GM21515 (cell line): ENCODE measurements around the gene MCRIP1.

Source experiments
- ATAC-seq: cut with Tn5 transposase; IDR thresholded peaks from one replicate; pipeline ENCODE4 v1.9.1; 2021; ENCODE audit not compliant: unreplicated experiment

Gene MCRIP1

GRCh38 chr17:81833160-81833920 lies at the start of gene MCRIP1:
MCRIP1 (minus strand) TSS chr17:81833291; CDS start chr17:81824506, 8,785 bp downstream.
- peak; percentile 62 for ATAC-seq

GRCh38 chr17:81879121-81879520 lies 46.0 kb upstream of the MCRIP1 start:
- ATAC-seq: no peak

DNA sequence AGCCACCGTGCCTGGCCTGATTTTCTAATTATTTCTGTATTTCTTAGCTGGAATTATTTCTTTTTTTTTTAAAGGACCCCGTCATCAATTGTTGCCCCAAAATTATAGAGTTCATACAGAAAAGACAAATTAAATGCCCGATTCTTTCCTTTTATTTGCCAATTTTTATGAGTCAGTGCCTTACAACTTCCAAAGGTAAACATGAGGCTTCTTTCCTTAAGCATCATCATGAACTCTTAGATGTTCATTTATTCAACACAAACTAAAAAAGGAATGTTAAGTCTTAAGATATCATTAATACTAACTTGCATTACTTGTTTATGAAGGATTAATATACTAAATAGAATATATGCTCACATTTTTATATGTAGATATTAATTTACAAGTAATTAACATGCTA lies 45.2 kb upstream of the MCRIP1 start:
- ATAC-seq: no peak

GRCh38 chr17:81877569-81877968 lies 44.5 kb upstream of the MCRIP1 start:
- ATAC-seq: no peak

DNA sequence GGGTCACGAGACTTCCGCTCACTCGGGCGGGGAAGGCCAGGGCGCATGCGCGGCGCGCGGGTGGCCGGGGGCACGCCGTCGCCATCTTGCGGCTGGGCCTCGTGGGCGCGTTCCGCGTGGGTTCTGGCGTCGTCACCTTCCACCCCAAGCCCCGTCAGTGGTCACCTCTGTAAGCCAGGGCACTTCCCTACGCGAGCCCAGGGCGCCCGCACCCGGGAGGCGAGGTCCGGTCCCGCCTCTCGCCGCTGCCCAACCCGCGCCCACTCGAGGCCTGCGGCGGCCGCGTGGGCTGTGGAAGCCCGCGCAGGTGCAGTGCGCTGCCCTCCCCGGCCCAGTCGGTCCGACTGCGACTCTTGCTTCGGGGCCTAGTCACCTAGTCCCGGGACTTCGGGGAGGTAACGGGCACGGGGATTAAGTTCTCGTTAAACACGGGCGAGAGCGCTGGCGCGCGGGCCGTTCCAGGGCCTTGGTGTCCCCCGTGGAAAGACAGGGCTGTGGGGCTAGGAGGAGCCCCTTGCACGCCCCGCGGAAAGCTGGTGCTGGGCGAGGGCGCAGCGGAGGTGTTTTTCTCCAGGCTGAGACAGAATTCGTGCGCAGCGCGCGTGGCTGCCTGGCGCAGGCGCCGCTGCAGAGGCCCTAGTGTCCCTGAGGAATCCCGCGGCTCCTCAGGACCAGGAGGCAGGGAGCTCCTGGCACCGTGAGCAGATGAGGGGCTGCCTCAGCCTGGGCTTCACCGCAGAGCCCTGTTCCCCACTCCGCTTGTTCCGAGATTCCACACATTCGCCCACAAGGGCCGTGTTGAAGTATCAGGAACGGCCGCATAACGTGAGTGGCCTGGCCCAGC lies 38.5 kb upstream of the MCRIP1 start:
- peak; percentile 42 for ATAC-seq

GRCh38 chr17:81870981-81871386 lies 37.9 kb upstream of the MCRIP1 start, which contains the start of gene ARHGDIA:
ARHGDIA (minus strand) TSS chr17:81871337; CDS start chr17:81869930, 1,407 bp downstream.
- peak; percentile 10 for ATAC-seq

- ATAC-seq: no peak
Observed at GRCh38 chr17:81870131-81870980, 37.3 kb upstream of the MCRIP1 start.

DNA sequence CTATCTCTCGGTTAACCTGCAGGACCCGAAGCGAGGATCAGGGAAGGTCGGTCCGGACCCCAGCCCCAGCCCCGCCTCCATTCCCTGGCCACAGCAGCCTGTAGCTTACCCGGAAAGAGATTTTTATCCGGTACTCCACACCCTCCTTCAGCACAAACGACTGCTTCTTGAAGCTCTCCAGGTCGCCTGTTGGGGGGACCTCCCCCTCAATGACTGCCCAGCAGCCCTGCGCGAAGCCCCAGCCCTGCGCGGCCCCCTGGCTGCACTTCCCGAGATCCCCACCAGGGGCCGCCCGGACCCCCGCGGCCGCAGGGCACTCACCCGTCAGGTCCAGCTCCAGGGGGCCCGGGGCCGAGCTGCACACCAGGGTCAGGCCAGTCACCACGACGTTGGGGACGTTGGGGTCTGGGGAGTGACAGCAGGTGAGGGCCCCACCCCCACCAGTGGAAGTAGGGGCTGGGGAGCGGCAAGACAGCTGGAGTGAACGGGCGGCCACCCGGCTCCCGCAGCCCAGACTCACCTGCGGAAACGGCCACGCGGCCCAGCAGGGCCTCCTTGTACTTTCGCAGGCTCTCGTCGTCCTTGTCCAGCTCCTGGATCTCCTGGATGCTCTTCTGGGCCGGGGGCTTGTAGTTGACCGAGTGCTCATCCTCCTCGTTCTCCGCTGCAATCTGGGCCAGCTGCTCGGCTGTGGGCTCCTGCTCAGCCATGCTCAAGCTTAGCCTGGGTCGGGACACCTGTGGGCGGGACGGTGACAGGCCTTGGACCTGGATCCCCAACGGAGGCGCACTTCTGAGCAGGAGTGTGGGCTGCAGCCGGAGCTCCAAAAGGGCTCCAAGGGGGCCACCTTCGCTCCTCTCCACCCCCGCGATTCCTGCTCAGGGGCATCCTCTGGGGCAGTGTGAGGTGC lies 36.4 kb upstream of the MCRIP1 start:
- no peak for ATAC-seq

- no peak for ATAC-seq
Observed at GRCh38 chr17:81868674-81869220, 35.7 kb upstream of the MCRIP1 start.

DNA sequence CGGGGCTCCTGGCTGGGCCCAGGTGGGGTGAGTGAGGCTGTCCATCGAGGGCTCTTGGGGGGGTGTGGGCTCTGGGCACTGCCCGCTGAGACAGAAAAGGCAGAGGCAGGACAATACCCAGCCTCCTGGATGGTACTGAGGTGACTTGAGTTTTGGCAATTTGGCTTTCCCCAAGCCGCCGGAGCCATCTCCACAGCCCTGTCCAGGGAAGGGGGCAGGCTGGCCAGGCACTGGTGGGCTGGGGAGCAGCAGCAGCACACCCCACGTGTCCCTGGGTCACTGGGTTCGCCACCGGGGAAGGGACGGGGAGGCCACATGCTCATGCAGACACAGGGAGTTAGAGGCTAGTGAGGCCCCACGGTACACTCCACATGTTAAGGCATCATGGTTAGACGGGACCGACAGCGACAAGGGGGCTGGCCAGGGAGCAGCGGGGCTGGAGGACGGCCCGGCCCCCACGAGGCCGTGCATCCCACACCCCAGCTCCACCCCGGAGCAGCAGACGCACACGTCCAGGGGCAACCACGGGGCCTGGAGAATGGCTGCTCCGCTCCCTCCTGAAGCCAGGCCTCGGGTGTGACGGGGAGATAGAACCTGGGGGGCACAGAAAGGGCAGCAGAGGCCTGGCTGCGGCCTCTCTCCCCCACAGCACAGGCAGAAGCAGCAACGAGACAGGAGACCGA lies 35.0 kb upstream of the MCRIP1 start:
- ATAC-seq: no peak

- ATAC-seq: no peak
Observed at GRCh38 chr17:81867170-81867990, 34.3 kb upstream of the MCRIP1 start.

DNA sequence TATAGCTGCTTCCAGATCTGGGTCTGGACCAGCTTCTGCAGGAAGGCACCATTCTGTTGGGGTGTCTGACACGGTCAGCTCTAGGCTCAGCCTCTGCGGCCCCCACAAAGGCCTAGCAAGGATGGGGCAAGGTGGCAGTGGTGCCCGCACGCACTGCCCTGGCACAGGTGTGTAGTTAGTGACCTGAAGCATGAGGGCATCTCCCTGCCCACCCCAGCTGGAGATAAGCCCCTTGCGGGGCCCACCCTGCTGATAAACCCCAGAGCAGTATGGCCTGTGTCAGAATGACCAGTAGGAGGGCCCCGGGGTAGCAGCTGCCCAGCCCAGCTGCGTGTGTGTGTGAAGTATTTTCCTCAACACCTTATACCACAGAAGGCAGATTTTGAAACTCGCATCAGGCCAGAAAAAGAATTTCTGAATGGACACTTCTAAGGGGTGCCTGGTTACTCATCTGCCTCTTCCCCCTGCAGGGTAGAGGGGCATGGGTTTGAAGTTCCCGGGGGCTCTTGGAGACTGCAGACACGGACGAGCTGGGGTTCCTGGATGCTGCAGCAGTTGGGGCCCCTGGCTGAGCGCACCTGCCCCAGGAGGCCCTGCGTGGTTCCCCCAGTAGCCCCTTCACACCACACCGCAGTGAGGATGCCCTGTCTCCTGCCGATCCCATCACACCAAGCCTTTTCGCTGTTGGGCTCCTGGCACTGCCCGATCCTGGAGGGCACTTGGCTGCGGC lies 33.5 kb upstream of the MCRIP1 start:
- ATAC-seq: no peak

DNA sequence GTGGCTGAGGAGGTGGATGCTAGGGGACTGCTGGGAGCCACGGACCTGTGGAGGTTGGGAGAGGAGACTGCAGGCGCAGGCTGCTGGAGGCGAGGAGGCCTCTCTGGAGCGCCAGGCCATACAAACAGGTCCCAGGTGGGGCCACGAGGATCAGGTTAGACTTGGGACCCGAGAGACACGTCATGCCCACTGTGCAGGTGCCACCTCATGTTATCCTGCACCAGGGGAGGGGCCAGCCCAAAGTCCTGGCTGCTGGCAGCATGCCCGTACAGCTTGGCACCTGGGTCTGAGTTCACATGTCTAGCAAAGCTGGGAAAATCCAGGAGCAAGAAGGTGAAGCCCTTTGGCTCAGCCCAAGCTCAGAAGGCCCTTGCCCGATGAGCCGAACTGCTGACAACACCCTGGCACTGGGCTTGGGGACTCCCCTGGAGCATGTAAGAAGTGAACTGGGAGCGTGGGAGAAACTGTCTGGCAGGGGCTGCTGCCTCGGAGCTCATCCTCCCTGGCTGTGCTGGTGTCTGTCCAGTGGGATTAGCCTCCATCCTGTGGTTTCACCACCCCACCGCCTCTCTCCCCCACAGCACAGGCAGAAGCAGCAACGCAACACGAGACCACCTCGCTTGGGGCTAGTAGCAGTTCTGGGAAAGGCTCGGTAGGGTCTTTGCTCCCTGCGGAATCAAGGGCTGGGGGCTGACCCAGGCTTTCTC lies 32.8 kb upstream of the MCRIP1 start:
- no peak for ATAC-seq

DNA sequence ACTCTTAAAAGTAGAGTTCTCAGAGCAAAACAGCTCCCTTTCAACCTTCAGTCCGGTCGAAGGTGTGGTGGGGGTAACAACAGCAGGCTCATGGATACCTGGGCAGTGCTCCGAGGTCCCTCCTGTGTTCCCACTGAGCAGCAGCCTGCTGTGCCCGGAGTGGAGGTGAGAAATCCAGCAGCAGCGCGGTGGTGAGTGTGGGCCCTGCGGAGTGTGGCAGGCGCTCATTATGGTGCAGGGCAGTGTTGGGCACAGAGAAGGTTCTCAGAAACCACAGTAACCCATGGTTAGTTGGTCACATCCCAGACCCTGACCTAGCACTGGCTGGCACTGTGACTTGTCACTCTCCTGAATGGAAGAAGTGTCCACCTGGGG lies 32.3 kb upstream of the MCRIP1 start:
- ATAC-seq: no peak

GRCh38 chr17:81863833-81864768 lies 31.0 kb upstream of the MCRIP1 start:
- ATAC-seq: no peak

DNA sequence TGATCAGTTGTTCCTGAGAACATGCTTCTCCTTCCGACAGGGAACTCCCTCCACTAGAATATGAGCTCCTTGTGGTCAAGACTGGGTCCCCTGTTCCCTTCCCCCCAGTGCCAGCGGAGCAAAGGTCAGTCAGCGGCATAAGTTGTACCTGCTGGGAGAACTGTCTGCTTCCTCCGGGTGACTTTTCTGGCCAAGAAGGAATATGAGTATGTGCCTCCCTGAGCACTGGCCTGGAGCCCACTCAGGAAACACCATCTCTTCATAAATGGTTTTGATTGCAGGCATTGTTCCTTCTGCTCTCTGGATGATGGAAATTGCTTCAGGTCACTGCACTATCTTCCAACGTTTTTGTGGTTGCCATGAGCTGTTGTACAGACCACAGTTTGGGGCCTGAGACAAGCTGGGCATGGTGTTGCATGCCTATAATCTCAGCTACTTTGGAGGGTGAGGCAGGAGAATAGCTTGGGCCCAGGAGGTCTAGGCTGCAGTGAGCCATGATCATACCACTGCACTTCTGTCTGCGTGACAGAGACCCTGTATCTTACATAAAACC lies 30.1 kb upstream of the MCRIP1 start:
- ATAC-seq: no peak
